DND-41 (cell line): Measurements from ENCODE around the gene GGNBP2.

Experiments
- EZH2 ChIP-seq: IDR thresholded peaks from 3 replicates; pipeline ENCODE4 v1.6.1; 2012; ENCODE audit warnings: borderline replicate concordance, low read depth, mild to moderate bottlenecking, moderate library complexity, low read length, inconsistent platforms; ENCODE audit not compliant: severe bottlenecking
- TF ChIP-seq, protein P1 (sequence below): IDR thresholded peaks from 2 replicates; pipeline ENCODE4 v1.5.1; 2012; ENCODE audit warnings: borderline replicate concordance, low read length, moderate library complexity, mild to moderate bottlenecking; ENCODE audit not compliant: poor library complexity, severe bottlenecking; ENCODE audit errors: extremely low read depth

GRCh38 chr17:36597226-36597625 lies 52.5 kb downstream of the GGNBP2 start:
- TF ChIP-seq, protein P1, sequence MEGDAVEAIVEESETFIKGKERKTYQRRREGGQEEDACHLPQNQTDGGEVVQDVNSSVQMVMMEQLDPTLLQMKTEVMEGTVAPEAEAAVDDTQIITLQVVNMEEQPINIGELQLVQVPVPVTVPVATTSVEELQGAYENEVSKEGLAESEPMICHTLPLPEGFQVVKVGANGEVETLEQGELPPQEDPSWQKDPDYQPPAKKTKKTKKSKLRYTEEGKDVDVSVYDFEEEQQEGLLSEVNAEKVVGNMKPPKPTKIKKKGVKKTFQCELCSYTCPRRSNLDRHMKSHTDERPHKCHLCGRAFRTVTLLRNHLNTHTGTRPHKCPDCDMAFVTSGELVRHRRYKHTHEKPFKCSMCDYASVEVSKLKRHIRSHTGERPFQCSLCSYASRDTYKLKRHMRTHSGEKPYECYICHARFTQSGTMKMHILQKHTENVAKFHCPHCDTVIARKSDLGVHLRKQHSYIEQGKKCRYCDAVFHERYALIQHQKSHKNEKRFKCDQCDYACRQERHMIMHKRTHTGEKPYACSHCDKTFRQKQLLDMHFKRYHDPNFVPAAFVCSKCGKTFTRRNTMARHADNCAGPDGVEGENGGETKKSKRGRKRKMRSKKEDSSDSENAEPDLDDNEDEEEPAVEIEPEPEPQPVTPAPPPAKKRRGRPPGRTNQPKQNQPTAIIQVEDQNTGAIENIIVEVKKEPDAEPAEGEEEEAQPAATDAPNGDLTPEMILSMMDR: no peak
- no peak for TF ChIP-seq EZH2
